Endometrium (tissue), 2 donors: ENCODE measurements around the gene ZNF878.

Source experiments
- FAIRE-seq: peaks from 2 replicates; lab custom pipeline; 2012; peaks lifted over from hg19 to GRCh38; lab: Jason Lieb, UNC
- donor health status: control.
- donor health status: control.

Gene ZNF878

GRCh38 chr19:12034620-12035019, 18.1 kb downstream of the ZNF878 start:
- no peak for FAIRE-seq

- no peak for FAIRE-seq
Observed at GRCh38 chr19:12034198-12034597, 18.6 kb downstream of the ZNF878 start.

- FAIRE-seq, result no peak
Observed at GRCh38 chr19:12015753-12016116, 37.0 kb downstream of the ZNF878 start.

GRCh38 chr19:12015015-12015752, 37.6 kb downstream of the ZNF878 start:
- FAIRE-seq, result no peak

GRCh38 chr19:12000152-12000981, 52.4 kb downstream of the ZNF878 start:
- no peak for FAIRE-seq

- no peak for FAIRE-seq
Observed at GRCh38 chr19:11995174-11995573, 57.6 kb downstream of the ZNF878 start.
